Measurements from ENCODE around the gene SCYL2.
"Not testable (repeated sequence)": the region's sequence is repeated elsewhere in the genome, so short reads cannot be mapped to it uniquely, and the experiment has no call there.

Gene SCYL2

GRCh38 chr12:100266835-100267602 lies at the start of gene SCYL2, which contains the start of gene DEPDC4:
Gene SCYL2, plus strand, starts transcription at chr12:100267177. Its CDS starts 15,794 bp downstream, at chr12:100282971.
Gene DEPDC4, minus strand, starts transcription at chr12:100267079. Its CDS starts 3 bp downstream, at chr12:100267076.
- FAIRE-seq (peak; percentile 80), DNase-seq (ENCODE audit: low spot score) (peak; percentile 92)

GRCh38 chr12:100219328-100220109 lies 47.5 kb upstream of the SCYL2 start:
- DNase-seq (ENCODE audit: low spot score) (no peak), FAIRE-seq (no peak)

- FAIRE-seq (no peak), DNase-seq (ENCODE audit: low spot score) (no peak)
Observed at GRCh38 chr12:100221523-100221922, 45.5 kb upstream of the SCYL2 start.

GRCh38 chr12:100222173-100222572 lies 44.8 kb upstream of the SCYL2 start:
- not testable (repeated sequence) for DNase-seq (ENCODE audit: low spot score); FAIRE-seq

GRCh38 chr12:100225491-100225890 lies 41.5 kb upstream of the SCYL2 start:
- DNase-seq (ENCODE audit: low spot score) (no peak), FAIRE-seq (no peak)

- DNase-seq (ENCODE audit: low spot score) = peak; percentile 27
- no peak for FAIRE-seq
Observed at GRCh38 chr12:100229036-100229635, 37.8 kb upstream of the SCYL2 start.

- no peak for DNase-seq (ENCODE audit: low spot score)
- FAIRE-seq = no peak
Observed at GRCh38 chr12:100229876-100230275, 37.1 kb upstream of the SCYL2 start.

- not testable (repeated sequence) for FAIRE-seq
Observed at GRCh38 chr12:100231873-100232272, 35.1 kb upstream of the SCYL2 start.

GRCh38 chr12:100234166-100234565 lies 32.8 kb upstream of the SCYL2 start:
- no peak for DNase-seq (ENCODE audit: low spot score)
- FAIRE-seq = no peak

More at GRCh38 chr12:100231873-100232272, 35.1 kb upstream of the SCYL2 start:
- DNase-seq (ENCODE audit: low spot score) = not testable (repeated sequence)

- peak; percentile 31 for DNase-seq (ENCODE audit: low spot score)
- FAIRE-seq = peak; percentile 56
Observed at GRCh38 chr12:100234591-100235304, 32.2 kb upstream of the SCYL2 start.

- no peak for DNase-seq (ENCODE audit: low spot score)
- FAIRE-seq = no peak
Observed at GRCh38 chr12:100238801-100239200, 28.2 kb upstream of the SCYL2 start.

GRCh38 chr12:100239589-100239988 lies 27.4 kb upstream of the SCYL2 start:
- DNase-seq (ENCODE audit: low spot score) = no peak
- no peak for FAIRE-seq

GRCh38 chr12:100243137-100243536 lies 23.8 kb upstream of the SCYL2 start:
- DNase-seq (ENCODE audit: low spot score) (no peak), FAIRE-seq (no peak)

GRCh38 chr12:100247765-100248164 lies 19.2 kb upstream of the SCYL2 start:
- FAIRE-seq = no peak
- DNase-seq (ENCODE audit: low spot score) = no peak

GRCh38 chr12:100248886-100249285 lies 18.1 kb upstream of the SCYL2 start:
- no peak for FAIRE-seq
- no peak for DNase-seq (ENCODE audit: low spot score)

- DNase-seq (ENCODE audit: low spot score) (no peak), FAIRE-seq (no peak)
Observed at GRCh38 chr12:100249941-100250340, 17.0 kb upstream of the SCYL2 start.

GRCh38 chr12:100251917-100252316 lies 15.1 kb upstream of the SCYL2 start:
- DNase-seq (ENCODE audit: low spot score) = peak; percentile 64
- peak; percentile 88 for FAIRE-seq

- FAIRE-seq = peak; percentile 35
- no peak for DNase-seq (ENCODE audit: low spot score)
Observed at GRCh38 chr12:100253437-100253836, 13.5 kb upstream of the SCYL2 start.

GRCh38 chr12:100254876-100255275 lies 12.1 kb upstream of the SCYL2 start:
- FAIRE-seq (no peak), DNase-seq (ENCODE audit: low spot score) (no peak)

- DNase-seq (ENCODE audit: low spot score) (no peak), FAIRE-seq (no peak)
Observed at GRCh38 chr12:100258127-100258526, 8.8 kb upstream of the SCYL2 start.

GRCh38 chr12:100263131-100263530 lies 3.8 kb upstream of the SCYL2 start:
- no peak for DNase-seq (ENCODE audit: low spot score)
- no peak for FAIRE-seq
